Measurements from ENCODE around the gene IL12B. TPM values are rescaled to one million over a fixed set of nuclear protein-coding genes. Genes with fewer than 3 reads are reported as not detected.
"Not testable (repeated sequence)": the region's sequence is repeated elsewhere in the genome, so short reads cannot be mapped to it uniquely, and the experiment has no call there.

The IL12B gene
- total RNA-seq, 1 donor from 2014 or later, result not detected

GRCh38 chr5:159309689-159310433, 20.4 kb downstream of the IL12B start:
- no peak for DNase-seq
- no peaks in the 10 kb centered on the region for H3K36me3 ChIP-seq
- TF ChIP-seq CTCF (IDR thresholded peaks at IDR 0.05), result no peak
- H3K27me3 ChIP-seq, result peaks cover 22% of the 10 kb centered on the region
- H3K9me3 ChIP-seq, result no peaks in the 10 kb centered on the region
- H3K27ac ChIP-seq, result peak overlapping the region; percentile 52
- peaks cover 4% of the 10 kb centered on the region for H3K4me1 ChIP-seq
- intact Hi-C loops (cut with DNase I), result no loop called here
- H3K4me3 ChIP-seq, result peak overlapping the region; percentile 39
- ATAC-seq, result peak; percentile 69

DNA sequence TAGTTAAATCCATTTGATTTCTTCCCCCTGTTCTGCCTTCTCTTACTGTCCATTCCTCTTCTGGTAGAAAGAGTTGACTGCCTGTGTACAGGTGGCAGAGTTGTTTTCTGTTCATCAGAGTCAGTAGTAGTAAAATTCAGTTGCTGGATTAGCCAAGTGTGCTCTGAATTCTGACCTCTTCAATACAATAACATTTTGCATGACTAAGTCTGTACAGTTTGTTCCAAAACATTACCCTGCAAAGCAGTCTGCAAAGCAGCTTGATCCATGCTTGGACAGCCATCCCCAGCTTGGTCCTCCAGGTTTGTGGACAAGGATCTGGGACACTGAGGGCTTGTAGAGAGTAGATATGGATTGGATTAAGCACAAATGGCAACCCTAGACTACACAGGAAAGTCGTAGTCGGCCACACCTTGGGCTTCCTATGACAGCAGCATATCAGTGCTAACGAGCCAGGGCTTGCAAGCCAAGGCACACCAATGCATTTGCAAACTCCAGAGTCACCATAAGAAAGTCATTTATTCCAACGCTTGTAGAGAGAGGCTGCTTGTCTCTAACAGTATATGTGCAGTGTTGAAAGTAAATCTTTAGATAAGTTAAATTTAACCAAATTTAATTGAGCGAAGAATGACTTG, 25.2 kb downstream of the IL12B start:
- no peaks in the 10 kb centered on the region for H3K27me3 ChIP-seq
- H3K4me1 ChIP-seq, result no peaks in the 10 kb centered on the region
- peaks cover 8% of the 10 kb centered on the region for H3K9me3 ChIP-seq
- intact Hi-C loops (cut with DNase I), result no loop called here
- DNase-seq (no peak), ATAC-seq (no peak)
- no peak overlapping the region for H3K4me3 ChIP-seq
- H3K36me3 ChIP-seq, result no peaks in the 10 kb centered on the region
- no peak for TF ChIP-seq CTCF (IDR thresholded peaks at IDR 0.05)
- H3K27ac ChIP-seq, result no peak overlapping the region

DNA sequence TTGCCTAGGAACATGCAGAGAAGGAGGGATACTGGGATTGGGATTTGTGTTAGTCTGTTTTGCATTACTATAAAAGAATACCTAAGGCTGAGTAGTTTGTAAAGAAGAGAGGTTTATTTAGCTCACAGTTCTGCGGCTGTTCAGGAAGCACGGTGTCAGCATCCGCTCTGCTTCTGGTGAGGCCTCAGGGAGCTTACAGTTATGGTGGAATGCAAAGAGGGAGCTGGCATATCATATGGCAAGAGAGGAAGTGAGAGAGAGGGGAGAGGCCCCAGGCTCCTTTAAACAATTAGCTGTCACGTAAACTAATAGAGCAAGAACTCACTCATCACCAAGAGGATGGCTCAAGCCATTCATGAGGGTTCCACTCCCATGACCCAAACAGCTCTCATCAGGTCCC, 27.0 kb downstream of the IL12B start:
- Histone ChIP-seq H3K27me3 (no peaks in the 10 kb centered on the region), H3K27ac (no peak overlapping the region), H3K36me3 (no peaks in the 10 kb centered on the region), H3K4me1 (no peaks in the 10 kb centered on the region), H3K9me3 (peaks cover 12% of the 10 kb centered on the region), H3K4me3 (no peak overlapping the region)
- DNase-seq (no peak), ATAC-seq (no peak)
- no peak for TF ChIP-seq CTCF (IDR thresholded peaks at IDR 0.05)
- intact Hi-C loops (cut with DNase I), result no loop called here

GRCh38 chr5:159301929-159302860, 28.1 kb downstream of the IL12B start:
- intact Hi-C loops (cut with DNase I); ATAC-seq; H3K36me3 ChIP-seq; DNase-seq; H3K4me3 ChIP-seq; H3K27ac ChIP-seq; H3K4me1 ChIP-seq; H3K27me3 ChIP-seq: not testable (repeated sequence)
- peaks cover 12% of the 10 kb centered on the region for H3K9me3 ChIP-seq

- intact Hi-C loops (cut with DNase I), result no loop called here
- TF ChIP-seq CTCF (IDR thresholded peaks at IDR 0.05), result no peak
- H3K4me3 ChIP-seq, result no peak overlapping the region
- no peaks in the 10 kb centered on the region for H3K27me3 ChIP-seq
- H3K27ac ChIP-seq, result no peak overlapping the region
- H3K36me3 ChIP-seq, result no peaks in the 10 kb centered on the region
- H3K9me3 ChIP-seq, result peaks cover 12% of the 10 kb centered on the region
- DNase-seq (no peak), ATAC-seq (no peak)
- no peaks in the 10 kb centered on the region for H3K4me1 ChIP-seq
Measured at GRCh38 chr5:159301466-159301865, 28.8 kb downstream of the IL12B start.

- H3K4me1 ChIP-seq; H3K9me3 ChIP-seq; H3K27me3 ChIP-seq; ATAC-seq; DNase-seq; H3K36me3 ChIP-seq; H3K4me3 ChIP-seq; intact Hi-C loops (cut with DNase I); H3K27ac ChIP-seq: not testable (repeated sequence)
Measured at GRCh38 chr5:159297300-159297699, 33.0 kb downstream of the IL12B start.
